Type B pancreatic cell (in vitro differentiated cells): Measurements from ENCODE around the gene MPHOSPH10. TPM values are rescaled to one million over a fixed set of nuclear protein-coding genes. Genes with fewer than 3 reads are reported as not detected.
A peak's percentile ranks its signal among the peaks of the same experiment; 100 is the strongest.

Experiments
- DNase-seq: peaks from one replicate; pipeline ENCODE4 v3.0.0; 2021; ENCODE audit warnings: mixed read lengths; ENCODE audit not compliant: unreplicated experiment; ENCODE audit errors: extremely low spot score
- H3K27ac Mint-ChIP-seq: 2 replicates; pipeline ENCODE4 v1.8.0; 2021; ENCODE audit warnings: mild to moderate bottlenecking, mixed read lengths
- H3K27me3 Mint-ChIP-seq: 2 replicates; pipeline ENCODE4 v1.8.0; 2021; ENCODE audit warnings: mixed read lengths
- H3K36me3 Mint-ChIP-seq: 2 replicates; pipeline ENCODE4 v1.8.0; 2021; ENCODE audit warnings: mixed read lengths
- H3K4me1 Mint-ChIP-seq: one replicate; pipeline ENCODE4 v1.8.0; 2021; ENCODE audit warnings: mixed read lengths; ENCODE audit not compliant: unreplicated experiment
- H3K4me3 Mint-ChIP-seq: 2 replicates; pipeline ENCODE4 v1.8.0; 2021; ENCODE audit warnings: mild to moderate bottlenecking, mixed read lengths
- H3K9me3 Mint-ChIP-seq: 2 replicates; pipeline ENCODE4 v1.8.0; 2021; ENCODE audit warnings: mixed read lengths
- total RNA-seq: library from RNA; stranded (reverse); gene quantifications from 2 replicates; pipeline ENCODE4 v1.2.1, GENCODE V29; 2021; ENCODE audit warnings: low replicate concordance
- TF ChIP-seq, protein P1 (sequence below): fragments of 200-600 bp; sonication (generic); conservative IDR thresholded peaks from 2 replicates; pipeline ENCODE4 v1.5.0; 2021; ENCODE audit warnings: antibody characterized with exemption, mild to moderate bottlenecking

Gene MPHOSPH10
- total RNA-seq, 1 donor from 2014 or later, result 41.7 TPM

DNA sequence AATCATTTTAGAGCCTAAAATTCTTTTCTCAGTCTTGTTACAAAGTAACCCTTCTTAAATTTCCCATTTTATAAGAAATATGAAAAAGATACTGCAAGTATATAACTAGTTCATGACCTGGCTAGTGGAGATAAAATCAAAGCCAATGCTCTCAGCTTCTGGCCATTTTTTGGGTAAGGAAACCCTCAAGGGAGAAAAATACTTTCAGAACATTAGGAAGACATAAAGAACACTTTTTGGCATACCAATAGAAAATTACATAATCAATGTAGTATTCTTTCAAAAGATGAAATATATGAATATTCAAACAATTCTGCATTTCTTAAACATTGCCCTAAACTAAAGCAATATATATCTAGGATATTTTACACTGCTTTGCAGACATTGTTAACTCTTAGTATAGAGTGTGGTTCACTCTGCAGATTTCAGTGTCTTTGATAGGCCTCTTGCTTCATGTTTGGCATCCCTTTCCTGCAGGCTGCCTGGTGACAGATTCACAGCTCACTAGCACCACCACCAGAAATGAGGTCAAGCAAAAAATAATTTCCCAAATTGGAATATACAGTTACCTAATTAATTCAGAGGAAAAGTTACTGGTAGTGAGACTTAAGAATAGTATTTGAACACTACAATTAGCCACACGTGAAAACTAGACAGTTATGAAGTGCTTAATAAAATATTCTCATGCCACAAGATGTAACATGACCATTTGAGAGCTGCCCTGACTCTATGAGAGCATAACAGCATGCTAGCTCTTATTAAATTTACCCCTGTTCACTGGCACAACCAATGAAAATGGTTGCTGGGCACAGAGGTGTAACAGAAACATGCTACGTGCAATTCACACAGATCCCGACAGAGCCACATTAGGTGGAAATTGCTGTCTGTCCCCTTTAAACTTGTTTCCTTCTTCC, 60.5 kb downstream of the MPHOSPH10 start:
- H3K4me3 Mint-ChIP-seq, result no peak overlapping the region
- H3K27ac Mint-ChIP-seq, result no peak overlapping the region
- TF ChIP-seq, protein P1, sequence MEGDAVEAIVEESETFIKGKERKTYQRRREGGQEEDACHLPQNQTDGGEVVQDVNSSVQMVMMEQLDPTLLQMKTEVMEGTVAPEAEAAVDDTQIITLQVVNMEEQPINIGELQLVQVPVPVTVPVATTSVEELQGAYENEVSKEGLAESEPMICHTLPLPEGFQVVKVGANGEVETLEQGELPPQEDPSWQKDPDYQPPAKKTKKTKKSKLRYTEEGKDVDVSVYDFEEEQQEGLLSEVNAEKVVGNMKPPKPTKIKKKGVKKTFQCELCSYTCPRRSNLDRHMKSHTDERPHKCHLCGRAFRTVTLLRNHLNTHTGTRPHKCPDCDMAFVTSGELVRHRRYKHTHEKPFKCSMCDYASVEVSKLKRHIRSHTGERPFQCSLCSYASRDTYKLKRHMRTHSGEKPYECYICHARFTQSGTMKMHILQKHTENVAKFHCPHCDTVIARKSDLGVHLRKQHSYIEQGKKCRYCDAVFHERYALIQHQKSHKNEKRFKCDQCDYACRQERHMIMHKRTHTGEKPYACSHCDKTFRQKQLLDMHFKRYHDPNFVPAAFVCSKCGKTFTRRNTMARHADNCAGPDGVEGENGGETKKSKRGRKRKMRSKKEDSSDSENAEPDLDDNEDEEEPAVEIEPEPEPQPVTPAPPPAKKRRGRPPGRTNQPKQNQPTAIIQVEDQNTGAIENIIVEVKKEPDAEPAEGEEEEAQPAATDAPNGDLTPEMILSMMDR, result peak; percentile 31
- peaks cover 6% of the 10 kb centered on the region for H3K36me3 Mint-ChIP-seq
- H3K9me3 Mint-ChIP-seq, result no peaks in the 10 kb centered on the region
- DNase-seq, result no peak
- H3K4me1 Mint-ChIP-seq, result no peaks in the 10 kb centered on the region
- no peaks in the 10 kb centered on the region for H3K27me3 Mint-ChIP-seq

GRCh38 chr2:71191570-71191943, 61.1 kb downstream of the MPHOSPH10 start:
- no peak overlapping the region for H3K4me3 Mint-ChIP-seq
- no peaks in the 10 kb centered on the region for H3K27me3 Mint-ChIP-seq
- no peak overlapping the region for H3K27ac Mint-ChIP-seq
- no peak for DNase-seq
- H3K36me3 Mint-ChIP-seq, result peaks cover 10% of the 10 kb centered on the region
- no peaks in the 10 kb centered on the region for H3K9me3 Mint-ChIP-seq
- TF ChIP-seq, protein P1, result no peak
- no peaks in the 10 kb centered on the region for H3K4me1 Mint-ChIP-seq

Other genes starting within 250 kb of the MPHOSPH10 start
- gene VAX2, start 230.1 kb upstream of the MPHOSPH10 start, total RNA-seq, result 1.2 and 1.3 TPM in 2 replicates
- gene ATP6V1B1, start 194.7 kb upstream of the MPHOSPH10 start, total RNA-seq, result 6.3 and 8.6 TPM in 2 replicates
- 0.55 and 0.72 TPM in 2 replicates for gene ANKRD53, start 152.0 kb upstream of the MPHOSPH10 start, total RNA-seq
- 46.1 and 50.0 TPM in 2 replicates for gene TEX261, start 135.8 kb upstream of the MPHOSPH10 start, total RNA-seq
- gene NAGK, start 62.0 kb upstream of the MPHOSPH10 start, total RNA-seq, result 102 and 139 TPM in 2 replicates
- gene MCEE, start 405 bp upstream of the MPHOSPH10 start, total RNA-seq, result 16.5 and 20.3 TPM in 2 replicates
- 13.7 and 21.5 TPM in 2 replicates for gene PAIP2B, start 96.5 kb downstream of the MPHOSPH10 start, total RNA-seq
- gene ZNF638, start 201.1 kb downstream of the MPHOSPH10 start, total RNA-seq, result 118 and 149 TPM in 2 replicates